Activated T-cell treated with anti-CD3 and anti-CD28 coated beads for 24 hours (primary cell): Measurements from ENCODE around the gene RSPO4.

ENCODE experiments used
- DNase-seq: peaks from one replicate; pipeline ENCODE4 v3.0.0-alpha.2; 2020; ENCODE audit warnings: low read depth

Gene RSPO4

GRCh38 chr20:942611-943010 is 59.5 kb downstream of the RSPO4 start:
- DNase-seq, result no peak

- no peak for DNase-seq
These were observed 61.2 kb downstream of the RSPO4 start for GRCh38 chr20:940926-941325.

GRCh38 chr20:939606-940005 is 62.5 kb downstream of the RSPO4 start:
- no peak for DNase-seq

GRCh38 chr20:934186-934840 is 67.8 kb downstream of the RSPO4 start:
- no peak for DNase-seq

GRCh38 chr20:933029-933428 is 69.1 kb downstream of the RSPO4 start:
- no peak for DNase-seq

GRCh38 chr20:931401-931800 is 70.7 kb downstream of the RSPO4 start:
- no peak for DNase-seq

GRCh38 chr20:926670-927069 is 75.4 kb downstream of the RSPO4 start:
- no peak for DNase-seq

- DNase-seq, result no peak
These were observed 76.6 kb downstream of the RSPO4 start for GRCh38 chr20:925516-925915.

GRCh38 chr20:924639-925038 is 77.5 kb downstream of the RSPO4 start:
- no peak for DNase-seq

GRCh38 chr20:922781-923180 is 79.3 kb downstream of the RSPO4 start:
- DNase-seq, result no peak

- no peak for DNase-seq
These were observed 81.0 kb downstream of the RSPO4 start for GRCh38 chr20:921068-921467.

- DNase-seq, result no peak
These were observed 81.8 kb downstream of the RSPO4 start for GRCh38 chr20:920311-920710.

- no peak for DNase-seq
These were observed 82.6 kb downstream of the RSPO4 start for GRCh38 chr20:919491-919916.

GRCh38 chr20:917416-917815 is 84.7 kb downstream of the RSPO4 start:
- no peak for DNase-seq

- DNase-seq, result no peak
These were observed 85.3 kb downstream of the RSPO4 start for GRCh38 chr20:916825-917224.

- DNase-seq, result no peak
These were observed 85.8 kb downstream of the RSPO4 start, which contains the start of gene ANGPT4 for GRCh38 chr20:916125-916799. TSS of gene ANGPT4 (minus strand) at chr20:916334. CDS start at chr20:916214, 120 bp downstream.

- DNase-seq, result no peak
These were observed 87.2 kb downstream of the RSPO4 start for GRCh38 chr20:914727-915498.

GRCh38 chr20:913306-913849 is 88.7 kb downstream of the RSPO4 start:
- DNase-seq, result no peak

GRCh38 chr20:911882-912600 is 90.1 kb downstream of the RSPO4 start:
- DNase-seq, result no peak

- DNase-seq, result no peak
These were observed 91.0 kb downstream of the RSPO4 start for GRCh38 chr20:910870-911770.
